Keratinocyte (primary cell): ENCODE data around the gene COQ9.

ENCODE experiments used
- CTCF ChIP-seq, 3 experiments: IDR thresholded peaks in 1 of 3; conservative IDR thresholded peaks in 1 of 3; optimal IDR thresholded peaks in 1 of 3; 2 replicates in 2 of 3; 3 replicates in 1 of 3; pipeline versions ENCODE3 to v1.5.1; 2011; ENCODE audit warnings: low read length in 3 of 3, mild to moderate bottlenecking in 3 of 3, moderate library complexity in 2 of 3, control low read depth in 1 of 3, inconsistent platforms in 1 of 3; ENCODE audit not compliant: insufficient read depth in 2 of 3; ENCODE audit errors: extremely low read depth in 1 of 3
- EZH2 ChIP-seq: IDR thresholded peaks from one replicate; pipeline ENCODE4 v1.6.1; 2012; ENCODE audit warnings: inconsistent platforms, mild to moderate bottlenecking, low read length, moderate library complexity

GRCh38 chr16:57485091-57485915 is 38.0 kb downstream of the COQ9 start:
- TF ChIP-seq CTCF (optimal IDR thresholded peaks at IDR 0.05 in 1 of 3, IDR thresholded peaks at IDR 0.05 in 1 of 3, conservative IDR thresholded peaks at IDR 0.05 in 1 of 3; ENCODE audit: extremely low read depth in 1 of 3, insufficient read depth in 2 of 3, low read length in 3 of 3): no peak
- no peak for TF ChIP-seq EZH2
